Type B pancreatic cell (in vitro differentiated cells): ENCODE measurements around the gene RAB8B. TPM values are rescaled to one million over a fixed set of nuclear protein-coding genes. Genes with fewer than 3 reads are reported as not detected.

Source experiments
- DNase-seq: peaks from one replicate; pipeline ENCODE4 v3.0.0; 2021; ENCODE audit warnings: mixed read lengths; ENCODE audit not compliant: unreplicated experiment; ENCODE audit errors: extremely low spot score
- H3K27ac Mint-ChIP-seq: 2 replicates; pipeline ENCODE4 v1.8.0; 2021; ENCODE audit warnings: mild to moderate bottlenecking, mixed read lengths
- H3K27me3 Mint-ChIP-seq: 2 replicates; pipeline ENCODE4 v1.8.0; 2021; ENCODE audit warnings: mixed read lengths
- H3K36me3 Mint-ChIP-seq: 2 replicates; pipeline ENCODE4 v1.8.0; 2021; ENCODE audit warnings: mixed read lengths
- H3K4me1 Mint-ChIP-seq: one replicate; pipeline ENCODE4 v1.8.0; 2021; ENCODE audit warnings: mixed read lengths; ENCODE audit not compliant: unreplicated experiment
- H3K4me3 Mint-ChIP-seq: 2 replicates; pipeline ENCODE4 v1.8.0; 2021; ENCODE audit warnings: mild to moderate bottlenecking, mixed read lengths
- H3K9me3 Mint-ChIP-seq: 2 replicates; pipeline ENCODE4 v1.8.0; 2021; ENCODE audit warnings: mixed read lengths
- CTCF ChIP-seq: fragments of 200-600 bp; sonication (generic); conservative IDR thresholded peaks from 2 replicates; pipeline ENCODE4 v1.5.0; 2021; ENCODE audit warnings: antibody characterized with exemption, mild to moderate bottlenecking
- total RNA-seq: library from RNA; stranded (reverse); gene quantifications from 2 replicates; pipeline ENCODE4 v1.2.1, GENCODE V29; 2021; ENCODE audit warnings: low replicate concordance

Gene RAB8B
- total RNA-seq, 1 donor from 2014 or later, result 36.8 TPM

- peaks cover 3% of the 10 kb centered on the region for H3K9me3 Mint-ChIP-seq
- peaks cover 9% of the 10 kb centered on the region for H3K4me1 Mint-ChIP-seq
- no peak overlapping the region for H3K4me3 Mint-ChIP-seq
- H3K36me3 Mint-ChIP-seq, result no peaks in the 10 kb centered on the region
- no peak for DNase-seq
- no peak for TF ChIP-seq CTCF
- no peaks in the 10 kb centered on the region for H3K27me3 Mint-ChIP-seq
- H3K27ac Mint-ChIP-seq, result no peak overlapping the region
Measured at GRCh38 chr15:63172376-63172775, 17.0 kb upstream of the RAB8B start.

- Mint-ChIP-seq H3K27me3 (no peaks in the 10 kb centered on the region), H3K27ac (no peak overlapping the region), H3K9me3 (peaks cover 4% of the 10 kb centered on the region), H3K36me3 (no peaks in the 10 kb centered on the region), H3K4me1 (peaks cover 13% of the 10 kb centered on the region), H3K4me3 (no peak overlapping the region)
- no peak for TF ChIP-seq CTCF
- DNase-seq, result no peak
Measured at GRCh38 chr15:63172851-63173451, 16.5 kb upstream of the RAB8B start.

DNA sequence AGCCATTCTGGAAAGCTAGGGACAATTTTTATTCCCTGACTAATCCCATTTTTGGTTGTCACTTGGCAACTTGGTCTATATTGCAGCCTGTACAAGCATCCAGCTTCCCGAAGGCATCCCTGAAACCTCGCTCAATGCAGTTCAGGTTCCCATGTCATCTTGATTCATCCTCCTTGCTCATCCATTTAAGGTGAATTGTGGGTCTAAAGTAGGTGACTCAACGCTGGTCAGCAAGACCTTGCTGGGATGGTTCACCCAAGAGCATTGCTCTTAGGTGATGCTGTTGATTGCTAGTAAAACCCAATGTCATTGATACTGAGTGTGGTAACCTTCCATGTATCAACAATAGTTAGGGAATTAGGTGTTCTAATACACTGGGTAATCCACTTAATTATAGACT, 13.1 kb upstream of the RAB8B start:
- H3K27me3 Mint-ChIP-seq, result no peaks in the 10 kb centered on the region
- H3K9me3 Mint-ChIP-seq, result peaks cover 4% of the 10 kb centered on the region
- H3K4me1 Mint-ChIP-seq, result peaks cover 17% of the 10 kb centered on the region
- no peak for DNase-seq
- no peak for TF ChIP-seq CTCF
- no peak overlapping the region for H3K27ac Mint-ChIP-seq
- no peaks in the 10 kb centered on the region for H3K36me3 Mint-ChIP-seq
- no peak overlapping the region for H3K4me3 Mint-ChIP-seq

DNA sequence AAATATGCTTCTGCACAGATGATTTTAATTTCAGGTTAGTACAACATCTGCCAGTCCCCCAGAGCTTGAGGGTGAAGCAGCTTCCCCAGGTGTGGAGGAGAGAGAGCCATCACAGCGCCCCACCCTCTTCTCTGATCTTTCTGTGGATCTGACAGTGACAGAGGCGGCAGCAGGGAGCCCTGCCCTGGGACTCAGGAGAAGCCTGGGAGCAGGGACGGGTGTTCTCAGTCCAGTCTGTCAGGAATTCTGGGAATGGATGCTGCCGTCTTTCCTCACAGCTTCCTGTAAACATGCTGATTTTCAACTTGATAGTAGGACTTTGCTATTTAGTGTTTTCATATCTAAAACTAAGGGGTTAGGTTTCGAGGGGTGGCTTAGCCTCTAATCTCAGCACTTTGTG, 11.4 kb upstream of the RAB8B start:
- peaks cover 12% of the 10 kb centered on the region for H3K4me1 Mint-ChIP-seq
- H3K27me3 Mint-ChIP-seq, result no peaks in the 10 kb centered on the region
- no peaks in the 10 kb centered on the region for H3K36me3 Mint-ChIP-seq
- no peak for DNase-seq
- peaks cover 4% of the 10 kb centered on the region for H3K9me3 Mint-ChIP-seq
- peak overlapping the region; percentile 6 for H3K27ac Mint-ChIP-seq
- H3K4me3 Mint-ChIP-seq, result no peak overlapping the region
- TF ChIP-seq CTCF, result no peak

- no peak overlapping the region for H3K4me3 Mint-ChIP-seq
- peaks cover 12% of the 10 kb centered on the region for H3K4me1 Mint-ChIP-seq
- no peak for TF ChIP-seq CTCF
- no peaks in the 10 kb centered on the region for H3K27me3 Mint-ChIP-seq
- peaks cover 4% of the 10 kb centered on the region for H3K9me3 Mint-ChIP-seq
- H3K27ac Mint-ChIP-seq, result no peak overlapping the region
- no peak for DNase-seq
- H3K36me3 Mint-ChIP-seq, result no peaks in the 10 kb centered on the region
Measured at GRCh38 chr15:63180746-63181145, 8.7 kb upstream of the RAB8B start.

DNA sequence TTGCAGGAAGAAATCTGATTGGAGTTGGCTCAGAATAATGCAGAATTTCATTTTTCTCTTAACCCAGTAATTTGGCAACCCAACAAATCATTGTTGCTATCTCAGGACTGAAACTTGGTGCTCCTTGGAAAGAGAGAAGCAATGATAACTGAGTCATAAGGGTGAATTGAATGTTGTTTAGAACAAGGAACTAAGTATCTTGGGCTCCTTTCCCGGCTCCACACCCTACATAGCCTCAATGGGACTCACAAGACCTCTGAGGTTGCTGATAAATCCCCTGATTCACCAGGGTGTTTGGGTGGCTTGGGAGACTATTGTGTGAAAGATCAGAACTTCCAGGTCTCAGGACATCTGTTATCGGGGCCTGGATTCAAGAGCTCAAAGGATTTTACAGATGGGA, 7.8 kb upstream of the RAB8B start:
- Mint-ChIP-seq H3K9me3 (peaks cover 4% of the 10 kb centered on the region), H3K4me3 (no peak overlapping the region), H3K36me3 (no peaks in the 10 kb centered on the region), H3K27me3 (no peaks in the 10 kb centered on the region), H3K27ac (no peak overlapping the region), H3K4me1 (peaks cover 12% of the 10 kb centered on the region)
- no peak for TF ChIP-seq CTCF
- no peak for DNase-seq
